GM18520 (cell line): ENCODE results near the gene PAK4.

ENCODE experiments used
- ATAC-seq: cut with Tn5 transposase; IDR thresholded peaks from one replicate; pipeline ENCODE4 v1.9.1; 2021; ENCODE audit not compliant: unreplicated experiment

The PAK4 gene

GRCh38 chr19:39177736-39178135 lies 52.1 kb downstream of the PAK4 start:
- no peak for ATAC-seq

GRCh38 chr19:39178296-39179006 lies 52.9 kb downstream of the PAK4 start:
- no peak for ATAC-seq

GRCh38 chr19:39179754-39180153 lies 54.2 kb downstream of the PAK4 start:
- ATAC-seq, result no peak

- ATAC-seq, result no peak
Measured at GRCh38 chr19:39180749-39181148, 55.2 kb downstream of the PAK4 start.

- ATAC-seq, result no peak
Measured at GRCh38 chr19:39181500-39182173, 56.1 kb downstream of the PAK4 start.

- ATAC-seq, result no peak
Measured at GRCh38 chr19:39182174-39182505, 56.6 kb downstream of the PAK4 start.

GRCh38 chr19:39183104-39183503 lies 57.5 kb downstream of the PAK4 start:
- no peak for ATAC-seq

- ATAC-seq, result no peak
Measured at GRCh38 chr19:39186391-39186790, 60.8 kb downstream of the PAK4 start.

GRCh38 chr19:39187552-39187943 lies 62.0 kb downstream of the PAK4 start:
- no peak for ATAC-seq

GRCh38 chr19:39188960-39189359 lies 63.4 kb downstream of the PAK4 start:
- ATAC-seq, result no peak

- ATAC-seq, result no peak
Measured at GRCh38 chr19:39190768-39191167, 65.2 kb downstream of the PAK4 start.

GRCh38 chr19:39192846-39193245 lies 67.3 kb downstream of the PAK4 start:
- no peak for ATAC-seq

- ATAC-seq, result no peak
Measured at GRCh38 chr19:39193803-39194202, 68.2 kb downstream of the PAK4 start.

GRCh38 chr19:39194832-39195542 lies 69.4 kb downstream of the PAK4 start:
- ATAC-seq, result no peak

- no peak for ATAC-seq
Measured at GRCh38 chr19:39195755-39196154, 70.2 kb downstream of the PAK4 start.

GRCh38 chr19:39196320-39196719 lies 70.7 kb downstream of the PAK4 start:
- ATAC-seq, result no peak

GRCh38 chr19:39196860-39197562 lies 71.4 kb downstream of the PAK4 start, which contains the start of gene NCCRP1:
Gene NCCRP1 (plus strand): TSS chr19:39196964. CDS start chr19:39196983, 19 bp downstream.
- no peak for ATAC-seq

- no peak for ATAC-seq
Measured at GRCh38 chr19:39197808-39198207, 72.2 kb downstream of the PAK4 start.

- ATAC-seq, result no peak
Measured at GRCh38 chr19:39199025-39199424, 73.4 kb downstream of the PAK4 start.

GRCh38 chr19:39200066-39200802 lies 74.6 kb downstream of the PAK4 start:
- no peak for ATAC-seq

- no peak for ATAC-seq
Measured at GRCh38 chr19:39200803-39201115, 75.2 kb downstream of the PAK4 start.
